ENCODE data around the gene MSRB1.

MSRB1 gene

GRCh38 chr16:1972490-1972877, 29.5 kb upstream of the MSRB1 start:
- no peak for DNase-seq (ENCODE audit: low read depth)
- TF ChIP-seq CTCF (conservative IDR thresholded peaks at IDR 0.05; ENCODE audit: low read length), result no peak
- peak overlapping the region; percentile 81 for H3K4me3 ChIP-seq (ENCODE audit: low read length)

- peak within 1 kb of the TSS; percentile 81 for H3K4me3 ChIP-seq (ENCODE audit: low read length)
- no peak for TF ChIP-seq CTCF (conservative IDR thresholded peaks at IDR 0.05; ENCODE audit: low read length)
- DNase-seq (ENCODE audit: low read depth), result peak; percentile 93
Measured at GRCh38 chr16:1971796-1972489, 28.9 kb upstream of the MSRB1 start, which contains the start of gene TBL3. TSS of gene TBL3 (plus strand) at chr16:1972053. CDS start at chr16:1972165, 112 bp downstream.

- TF ChIP-seq CTCF (conservative IDR thresholded peaks at IDR 0.05; ENCODE audit: low read length), result no peak
- no peak overlapping the region for H3K4me3 ChIP-seq (ENCODE audit: low read length)
- DNase-seq (ENCODE audit: low read depth), result no peak
Measured at GRCh38 chr16:1968146-1968953, 25.4 kb upstream of the MSRB1 start.

GRCh38 chr16:1966460-1966859, 23.5 kb upstream of the MSRB1 start, which contains the start of gene RNF151:
TSS of gene RNF151 (plus strand) at chr16:1966856. CDS start at chr16:1966882, 26 bp downstream.
- no peak for DNase-seq (ENCODE audit: low read depth)
- TF ChIP-seq CTCF (conservative IDR thresholded peaks at IDR 0.05; ENCODE audit: low read length), result no peak
- H3K4me3 ChIP-seq (ENCODE audit: low read length), result peak within 1 kb of the TSS; percentile 90

GRCh38 chr16:1965396-1966001, 22.5 kb upstream of the MSRB1 start:
- TF ChIP-seq CTCF (conservative IDR thresholded peaks at IDR 0.05; ENCODE audit: low read length), result no peak
- peak overlapping the region; percentile 90 for H3K4me3 ChIP-seq (ENCODE audit: low read length)
- DNase-seq (ENCODE audit: low read depth), result no peak

- peak within 1 kb of the TSS; percentile 90 for H3K4me3 ChIP-seq (ENCODE audit: low read length)
- no peak for TF ChIP-seq CTCF (conservative IDR thresholded peaks at IDR 0.05; ENCODE audit: low read length)
- peak; percentile 98 for DNase-seq (ENCODE audit: low read depth)
Measured at GRCh38 chr16:1964506-1965395, 21.8 kb upstream of the MSRB1 start, which contains the start of gene RPS2. TSS of gene RPS2 (minus strand) at chr16:1964826. CDS start at chr16:1964625, 201 bp downstream.

All from AG10803 (cell line).